Adrenal gland (tissue), 5 donors: ENCODE data around the gene N4BP2.

Experiments
- CTCF ChIP-seq, 6 experiments: fragments of 450-650 bp in 4 of 6; fragments of 200-600 bp in 2 of 6; sonication (generic) in 1 of 6; IDR thresholded peaks; 1 replicate in 5 of 6; 2 replicates in 1 of 6; pipeline versions ENCODE4 v1.5.1 to v1.8.0; 2016 to 2021; ENCODE audit warnings: antibody characterized with exemption in 6 of 6, mild to moderate bottlenecking in 2 of 6, moderate library complexity in 1 of 6
- POLR2A ChIP-seq, 2 donors: fragments of 450-650 bp; IDR thresholded peaks; one replicate each; pipeline ENCODE4 v1.6.1; 2017; ENCODE audit warnings: antibody characterized with exemption in 2 of 2, mild to moderate bottlenecking in 2 of 2, moderate library complexity in 1 of 2
- donor health status: DM: no; HTN: no; CAD: no.

GRCh38 chr4:40032785-40033184 lies 23.9 kb upstream of the N4BP2 start:
- TF ChIP-seq POLR2A (IDR thresholded peaks at IDR 0.05) (no peak), CTCF (IDR thresholded peaks at IDR 0.05) (no peak)
